Small intestine (tissue), 7 donors: ENCODE measurements around the gene PTPRG. TPM values are rescaled to one million over a fixed set of nuclear protein-coding genes. Genes with fewer than 3 reads are reported as not detected.

Experiments used
- DNase-seq, 2 donors: peaks; one replicate each; pipeline versions ENCODE4 v3.0.0 to v3.0.0-alpha.2; 2013
- FAIRE-seq: peaks from 2 replicates; lab custom pipeline; 2012; peaks lifted over from hg19 to GRCh38; lab: Jason Lieb, UNC
- H3K27ac ChIP-seq, 3 donors: one replicate each; pipeline ENCODE4 v1.5.1; 2013; ENCODE audit warnings: low read length in 2 of 3, mild to moderate bottlenecking in 2 of 3, control low read depth in 1 of 3, inconsistent platforms in 1 of 3, low read depth in 1 of 3, moderate library complexity in 1 of 3
- H3K27me3 ChIP-seq, 3 donors: one replicate each; pipeline ENCODE4 v1.6.1; 2013; ENCODE audit warnings: low read length in 3 of 3, inconsistent platforms in 1 of 3; ENCODE audit not compliant: control insufficient read depth in 3 of 3, insufficient read depth in 3 of 3
- H3K36me3 ChIP-seq, 3 donors: one replicate each; pipeline ENCODE4 v1.6.1; 2013; ENCODE audit warnings: low read length in 3 of 3, inconsistent platforms in 1 of 3, low read depth in 1 of 3, mild to moderate bottlenecking in 1 of 3, moderate library complexity in 1 of 3; ENCODE audit not compliant: control insufficient read depth in 3 of 3, insufficient read depth in 2 of 3
- H3K4me1 ChIP-seq, 3 donors: one replicate each; pipeline ENCODE4 v1.6.1; 2013; ENCODE audit warnings: low read length in 2 of 3, inconsistent platforms in 1 of 3, low read depth in 1 of 3, mild to moderate bottlenecking in 1 of 3, moderate library complexity in 1 of 3; ENCODE audit not compliant: control insufficient read depth in 3 of 3, insufficient read depth in 2 of 3
- H3K4me3 ChIP-seq, 3 donors: one replicate each; pipeline ENCODE4 v1.5.1; 2013; ENCODE audit warnings: low read length in 3 of 3, control low read depth in 1 of 3, inconsistent platforms in 1 of 3, low read depth in 1 of 3, mild to moderate bottlenecking in 1 of 3, moderate library complexity in 1 of 3
- H3K9me3 ChIP-seq, 2 donors: one replicate each; pipeline ENCODE4 v1.6.1; 2013; ENCODE audit warnings: low read depth in 1 of 2, low read length in 1 of 2; ENCODE audit not compliant: control insufficient read depth in 2 of 2, insufficient read depth in 1 of 2
- WGBS, 3 donors: extraction: QIAGEN DNeasy Blood & Tissue Kit; methylation state at CpG; one replicate each; pipeline ENCODE4 v1.1.7; 2013; 5-methylcytosine and 5-hydroxymethylcytosine counted together
- polyA plus RNA-seq, 4 donors: library from polyadenylated mRNA; stranded (reverse) in 3 of 4; unstranded in 1 of 4; fragments of 200-250 nt in 3 of 4; fragments of 120-200 nt in 1 of 4; gene quantifications; one replicate each; pipeline versions ENCODE4 v1.2.1 to v1.2.3, GENCODE V29; 2013
- donor health status: healthy with polysubstance abuse.
- donor health status: control.
- donor health status: control.
- donor health status: Bipolar disorder and iron deficiency.
- donor health status: healthy.

PTPRG gene
- polyA plus RNA-seq, 4 donors: 0.81 to 18.3 (median 5.6) TPM

GRCh38 chr3:61872077-61872706, 310.8 kb downstream of the PTPRG start:
- H3K27me3 ChIP-seq: no peaks in the 10 kb centered on the region
- FAIRE-seq: no peak
- peaks cover 0 to under 1% (median 0%) of the 10 kb centered on the region in 3 donors for H3K4me1 ChIP-seq
- no peak for DNase-seq
- no peaks in the 10 kb centered on the region for H3K9me3 ChIP-seq
- H3K27ac ChIP-seq: no peak overlapping the region
- H3K36me3 ChIP-seq: no peaks in the 10 kb centered on the region
- 72 to 77% (median 75%) methylated on average over 5 of the region's 5 CpGs for WGBS, 3 donors
- H3K4me3 ChIP-seq: no peak overlapping the region

- 72 to 83% (median 77%) methylated on average over 11 of the region's 11 CpGs for WGBS, 3 donors
These were observed 313.9 kb downstream of the PTPRG start for GRCh38 chr3:61875046-61875844.

GRCh38 chr3:61875976-61876671, 314.8 kb downstream of the PTPRG start:
- Histone ChIP-seq H3K4me1 (peaks cover 0 to 5% (median 0%) of the 10 kb centered on the region in 3 donors), H3K9me3 (no peaks in the 10 kb centered on the region), H3K27ac (no peak overlapping the region), H3K36me3 (no peaks in the 10 kb centered on the region), H3K27me3 (no peaks in the 10 kb centered on the region), H3K4me3 (no peak overlapping the region)
- FAIRE-seq (no peak), DNase-seq (no peak)
- WGBS, 3 donors: 82 to 89% (median 88%) methylated on average over 4 of the region's 4 CpGs

More at GRCh38 chr3:61875046-61875844, 313.9 kb downstream of the PTPRG start:
- H3K4me1 ChIP-seq: peaks cover 0 to 5% (median 0%) of the 10 kb centered on the region in 3 donors
- DNase-seq (no peak), FAIRE-seq (no peak)
- H3K27ac ChIP-seq: no peak overlapping the region
- H3K4me3 ChIP-seq: no peak overlapping the region
- no peaks in the 10 kb centered on the region for H3K36me3 ChIP-seq
- no peaks in the 10 kb centered on the region for H3K9me3 ChIP-seq
- H3K27me3 ChIP-seq: no peaks in the 10 kb centered on the region

GRCh38 chr3:61876797-61877196, 315.4 kb downstream of the PTPRG start:
- H3K4me3 ChIP-seq: no peak overlapping the region
- no peak for FAIRE-seq
- 55 to 64% (median 56%) methylated on average over 2 of the region's 2 CpGs for WGBS, 3 donors

GRCh38 chr3:61877359-61878138, 316.2 kb downstream of the PTPRG start:
- H3K36me3 ChIP-seq: no peaks in the 10 kb centered on the region
- peaks cover 0 to 5% (median 0%) of the 10 kb centered on the region in 3 donors for H3K4me1 ChIP-seq
- no peaks in the 10 kb centered on the region for H3K27me3 ChIP-seq
- H3K27ac ChIP-seq: no peak overlapping the region
- DNase-seq (peak in 1 of 2 donors; percentile 25), FAIRE-seq (no peak)
- 31 to 47% (median 39%) methylated on average over 6 of the region's 6 CpGs for WGBS, 3 donors
- no peaks in the 10 kb centered on the region for H3K9me3 ChIP-seq
- H3K4me3 ChIP-seq: no peak overlapping the region

More at GRCh38 chr3:61876797-61877196, 315.4 kb downstream of the PTPRG start:
- DNase-seq: no peak
- Histone ChIP-seq H3K27ac (no peak overlapping the region), H3K27me3 (no peaks in the 10 kb centered on the region), H3K4me1 (peaks cover 0 to 5% (median 0%) of the 10 kb centered on the region in 3 donors), H3K9me3 (no peaks in the 10 kb centered on the region), H3K36me3 (no peaks in the 10 kb centered on the region)

GRCh38 chr3:61882253-61882652, 320.9 kb downstream of the PTPRG start:
- DNase-seq (no peak), FAIRE-seq (no peak)
- no peaks in the 10 kb centered on the region for H3K36me3 ChIP-seq
- H3K9me3 ChIP-seq: no peaks in the 10 kb centered on the region
- H3K27ac ChIP-seq: no peak overlapping the region
- no peak overlapping the region for H3K4me3 ChIP-seq
- peaks cover 0 to 4% (median 0%) of the 10 kb centered on the region in 3 donors for H3K4me1 ChIP-seq
- no peaks in the 10 kb centered on the region for H3K27me3 ChIP-seq

GRCh38 chr3:61884794-61885193, 323.4 kb downstream of the PTPRG start:
- H3K4me1 ChIP-seq: peaks cover 0 to 4% (median 3%) of the 10 kb centered on the region in 3 donors
- FAIRE-seq (no peak), DNase-seq (no peak)
- H3K4me3 ChIP-seq: no peak overlapping the region
- H3K9me3 ChIP-seq: no peaks in the 10 kb centered on the region
- no peaks in the 10 kb centered on the region for H3K27me3 ChIP-seq
- no peaks in the 10 kb centered on the region for H3K36me3 ChIP-seq
- H3K27ac ChIP-seq: no peak overlapping the region
- 52 to 55% (median 55%) methylated on average over 4 of the region's 4 CpGs for WGBS, 3 donors

GRCh38 chr3:61885414-61885813, 324.0 kb downstream of the PTPRG start:
- H3K27ac ChIP-seq: no peak overlapping the region
- H3K9me3 ChIP-seq: no peaks in the 10 kb centered on the region
- DNase-seq (no peak), FAIRE-seq (no peak)
- no peaks in the 10 kb centered on the region for H3K36me3 ChIP-seq
- H3K4me1 ChIP-seq: peaks cover 0 to 4% (median 3%) of the 10 kb centered on the region in 3 donors
- no peaks in the 10 kb centered on the region for H3K27me3 ChIP-seq
- H3K4me3 ChIP-seq: no peak overlapping the region
- WGBS, 3 donors: 80 to 88% (median 83%) methylated on average over 5 of the region's 6 CpGs
